NCI-H1092 (cell line): ENCODE results near the gene PLET1.
A peak's percentile ranks its signal among the peaks of the same experiment; 100 is the strongest.

Source experiments
- DNase-seq: peaks from one replicate; lab custom pipeline; 2025; lab: John Stamatoyannopoulos, UW

Gene PLET1

DNA sequence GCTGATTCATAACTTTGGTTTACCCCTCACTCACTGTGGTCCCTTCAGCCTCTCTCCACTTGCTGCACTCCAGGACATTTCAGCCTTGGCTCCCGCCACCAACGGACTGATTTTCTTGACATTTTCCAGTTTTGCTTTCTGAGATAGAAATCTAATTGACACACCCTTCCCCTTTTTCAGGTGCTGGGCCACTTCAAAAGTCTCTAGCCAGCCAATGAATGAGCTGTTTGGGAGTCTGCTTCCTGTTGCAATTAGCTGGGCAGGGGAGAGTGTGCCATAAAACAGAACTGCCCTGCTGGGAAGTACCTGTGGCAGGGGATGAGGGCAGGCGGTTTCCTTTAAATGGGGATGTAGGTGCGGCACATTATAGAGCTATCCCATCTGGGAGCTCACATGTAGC lies 21.1 kb upstream of the PLET1 start:
- DNase-seq, result no peak

- DNase-seq, result peak; percentile 82
These were observed 19.8 kb upstream of the PLET1 start for GRCh38 chr11:112280268-112281126.

DNA sequence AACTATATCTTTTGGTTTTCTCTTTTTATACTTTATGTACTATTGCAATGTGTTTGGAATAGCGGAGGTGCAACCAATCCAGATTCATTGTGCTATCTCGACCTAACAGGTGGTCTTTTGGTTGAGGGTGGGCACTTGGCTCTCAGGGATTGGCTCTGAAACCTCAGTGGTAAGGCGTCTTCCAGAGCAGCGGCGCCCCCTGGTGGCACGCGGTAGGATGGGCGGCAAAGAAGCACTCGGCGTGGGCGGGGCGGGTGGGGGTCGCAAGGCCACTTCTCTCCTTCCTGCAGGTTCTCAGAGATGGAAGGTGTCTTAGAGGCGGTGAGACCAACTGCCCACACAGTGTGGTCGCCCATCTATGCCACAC lies 19.2 kb upstream of the PLET1 start:
- DNase-seq, result peak; percentile 68

DNA sequence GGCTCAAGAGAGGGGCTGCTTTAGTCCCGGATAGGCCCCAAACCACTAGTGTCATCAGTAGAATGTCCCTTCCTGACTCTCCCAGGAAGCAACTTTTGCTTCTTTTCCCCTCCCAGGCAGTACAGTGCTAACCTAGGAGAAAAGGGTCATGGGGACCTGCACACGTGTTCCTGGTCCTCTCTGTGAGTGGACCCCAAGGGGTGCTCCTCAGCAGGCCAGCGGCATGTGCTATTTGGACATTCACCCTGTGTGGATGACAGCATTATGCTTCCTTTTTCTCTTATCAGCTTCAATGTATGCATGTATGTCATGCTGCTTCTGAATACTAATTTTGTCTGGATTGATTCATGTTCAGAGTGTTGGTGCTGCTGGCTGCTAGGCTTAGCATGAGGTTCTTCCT lies 18.1 kb upstream of the PLET1 start:
- no peak for DNase-seq

- DNase-seq, result no peak
These were observed 17.3 kb upstream of the PLET1 start for GRCh38 chr11:112277941-112278340.

- DNase-seq, result no peak
These were observed 16.4 kb upstream of the PLET1 start for GRCh38 chr11:112277029-112277428.

DNA sequence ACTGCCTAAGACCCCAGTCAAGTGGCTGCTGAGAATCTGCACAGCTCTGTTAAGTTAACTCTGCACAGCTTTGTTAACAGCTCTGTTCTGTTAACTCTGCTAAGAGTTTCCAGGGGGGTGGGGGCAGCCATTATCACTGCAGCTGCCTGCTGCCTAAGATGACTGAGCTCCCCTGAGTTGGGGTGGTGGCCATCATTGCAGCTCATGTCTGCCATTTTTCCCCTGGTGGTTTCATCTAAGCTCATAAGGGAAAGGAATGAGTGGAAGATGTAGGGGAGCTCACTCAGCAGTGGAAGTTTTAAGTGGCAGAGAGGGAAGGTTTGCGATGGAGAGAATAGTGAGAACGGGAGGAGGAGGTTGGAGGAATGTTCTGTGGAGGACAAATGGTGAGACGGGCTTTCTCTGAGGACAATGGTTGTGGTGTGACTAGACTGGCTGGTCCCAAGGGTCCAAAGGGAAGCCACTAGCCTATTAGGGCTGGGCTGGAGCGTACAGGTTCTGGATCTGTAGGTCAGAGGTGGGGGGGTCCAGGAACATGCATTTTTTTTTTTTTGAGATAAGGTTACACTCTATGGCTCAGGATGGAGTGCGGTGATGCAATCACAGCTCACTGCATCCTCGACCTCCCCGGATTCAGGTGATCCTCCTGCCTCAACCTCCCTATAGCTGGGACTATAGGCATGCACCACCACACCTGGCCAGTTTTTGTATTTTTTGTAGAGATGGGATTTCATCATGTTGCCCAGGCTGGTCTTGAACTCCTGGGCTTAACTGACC lies 13.5 kb upstream of the PLET1 start:
- no peak for DNase-seq

DNA sequence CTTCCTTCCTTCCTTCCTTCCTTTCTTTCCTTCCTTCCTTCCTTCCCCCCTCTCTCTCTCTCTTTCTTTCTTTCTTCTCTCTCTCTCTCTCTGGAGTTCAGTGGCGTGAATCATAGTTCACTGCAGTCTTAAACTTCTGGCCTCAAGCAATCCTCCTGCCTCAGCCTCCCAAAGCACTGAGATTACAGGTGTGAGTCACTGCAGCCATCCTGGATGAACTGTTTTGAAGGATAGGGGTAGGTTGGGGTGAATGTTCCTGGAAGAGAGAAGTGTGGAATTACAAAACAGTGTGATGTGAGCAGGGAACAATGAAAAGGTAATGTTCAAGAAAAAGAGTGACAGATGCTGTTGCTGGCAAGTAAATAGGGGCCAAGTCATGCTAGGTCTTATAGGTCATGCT lies 12.4 kb upstream of the PLET1 start:
- DNase-seq, result no peak

DNA sequence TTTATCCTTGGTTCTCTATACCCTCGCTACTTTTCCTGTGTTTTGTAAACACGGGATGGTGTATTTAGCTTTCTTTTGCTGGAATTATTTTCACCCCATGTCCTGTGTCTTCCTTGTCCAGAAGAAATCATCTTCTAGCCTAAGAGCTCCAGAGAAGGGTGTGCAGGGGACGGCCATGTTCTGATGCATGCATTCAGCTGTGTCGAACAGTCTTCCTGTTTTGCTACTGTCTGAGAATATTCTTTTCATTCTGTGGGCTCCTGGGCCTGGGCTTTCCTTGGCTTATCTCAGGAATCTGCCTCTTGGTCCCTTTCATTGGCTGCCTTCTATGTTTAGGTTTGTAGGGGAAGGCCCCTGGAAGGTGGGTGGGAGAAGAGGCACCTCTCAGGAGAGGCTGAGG lies 10.6 kb upstream of the PLET1 start:
- no peak for DNase-seq

DNA sequence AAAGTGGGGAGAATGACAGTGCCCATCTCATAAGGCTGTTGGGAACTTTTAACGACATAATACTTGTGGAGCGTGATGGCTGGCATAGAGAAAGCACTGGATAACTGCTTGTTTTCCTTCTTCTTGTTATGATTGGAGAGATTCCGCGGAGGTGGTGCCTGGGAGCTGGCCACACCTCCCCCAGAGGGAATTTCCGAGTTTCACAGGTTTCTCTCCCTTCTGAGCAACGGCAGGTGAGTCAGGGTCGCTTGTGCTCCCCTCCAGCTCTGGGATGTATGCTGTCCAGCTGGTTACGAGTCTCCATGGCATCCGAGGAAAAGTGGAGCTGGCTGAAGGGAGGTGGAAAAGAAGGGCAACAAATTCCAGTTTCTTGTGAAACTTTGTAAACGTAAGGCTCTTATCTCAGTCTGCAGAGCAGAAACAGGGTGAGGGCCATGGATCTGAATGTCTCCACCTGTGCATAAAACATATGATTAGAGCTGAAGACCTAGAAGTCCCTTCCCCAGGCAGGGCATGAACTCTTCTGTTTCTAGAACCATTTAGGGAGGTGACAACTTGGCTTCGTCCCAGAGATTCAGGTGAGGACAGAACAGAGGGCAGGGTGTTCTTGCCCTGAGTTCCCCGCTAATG lies 10.0 kb upstream of the PLET1 start:
- no peak for DNase-seq

GRCh38 chr11:112269139-112269538 lies 8.5 kb upstream of the PLET1 start:
- no peak for DNase-seq

DNA sequence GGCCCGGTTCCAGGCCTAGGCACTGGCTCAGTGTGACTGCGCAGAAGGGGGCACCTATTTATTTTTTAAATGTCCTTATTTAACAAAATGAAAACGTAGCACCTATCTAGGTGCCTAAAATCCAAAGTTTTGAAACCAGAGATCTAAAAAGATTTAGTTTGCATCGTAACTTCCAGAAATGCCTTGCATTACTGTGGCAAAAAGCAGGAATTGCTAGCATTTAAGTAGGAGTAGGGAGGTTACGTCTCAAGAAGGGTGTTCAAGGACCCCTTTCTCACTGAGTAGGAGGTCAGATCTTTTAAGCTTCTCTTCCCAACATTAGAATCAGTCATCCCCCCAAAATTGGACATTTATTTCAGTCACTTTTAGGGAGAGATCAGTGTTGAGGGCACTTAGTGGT lies 7.7 kb upstream of the PLET1 start:
- DNase-seq, result no peak

GRCh38 chr11:112267188-112267591 lies 6.5 kb upstream of the PLET1 start:
- no peak for DNase-seq

DNA sequence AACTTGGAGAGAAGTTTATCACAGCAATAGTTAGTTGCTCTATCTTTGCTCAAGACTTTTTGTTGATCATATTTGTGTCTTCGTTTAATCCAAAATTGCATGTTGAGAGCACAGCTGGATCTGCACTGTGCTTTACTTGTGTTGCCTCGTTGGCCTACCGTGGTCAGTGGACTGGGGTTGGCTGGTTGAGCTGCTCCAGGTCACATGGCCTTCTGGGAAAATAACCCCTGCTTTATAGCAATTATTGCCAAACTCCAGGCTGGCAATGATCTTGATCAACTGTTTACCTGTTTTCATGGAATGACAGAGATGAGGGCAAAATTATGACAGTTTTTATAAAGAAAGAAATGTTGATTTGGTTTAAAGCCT lies 5.7 kb upstream of the PLET1 start:
- DNase-seq, result no peak

GRCh38 chr11:112265659-112266409 lies 5.2 kb upstream of the PLET1 start:
- DNase-seq, result no peak

DNA sequence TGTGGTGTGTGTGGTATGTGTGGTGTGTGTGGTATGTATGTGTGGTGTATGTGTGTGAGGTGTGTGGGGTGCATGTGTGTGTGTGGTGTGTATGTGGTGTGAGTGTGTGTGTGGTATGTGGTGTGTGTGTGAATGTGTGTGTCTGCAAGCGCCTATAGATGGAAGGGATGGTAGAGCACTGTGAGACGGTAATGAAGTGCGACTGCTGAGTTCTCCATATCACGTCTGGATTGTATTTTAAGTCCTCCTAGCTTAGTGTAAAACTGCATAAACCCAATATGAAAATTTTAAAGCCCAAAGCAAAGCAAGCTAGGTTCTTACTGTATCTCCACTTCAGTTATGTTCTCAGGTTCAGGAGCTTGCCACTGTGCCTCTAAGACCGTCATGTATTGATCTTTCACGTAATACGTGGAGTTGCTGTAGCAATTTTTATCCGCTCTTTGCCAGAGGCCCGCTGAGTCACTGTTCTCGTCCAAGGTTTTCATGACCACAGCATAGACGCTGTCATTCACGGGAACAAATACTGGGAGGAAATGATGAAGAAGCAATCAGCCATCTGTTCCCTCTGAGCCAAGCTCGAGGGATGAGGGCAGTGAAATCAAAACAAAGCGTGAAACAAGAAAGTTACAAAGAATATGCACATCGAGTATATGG lies 5.5 kb downstream of the PLET1 start:
- DNase-seq, result peak; percentile 65

DNA sequence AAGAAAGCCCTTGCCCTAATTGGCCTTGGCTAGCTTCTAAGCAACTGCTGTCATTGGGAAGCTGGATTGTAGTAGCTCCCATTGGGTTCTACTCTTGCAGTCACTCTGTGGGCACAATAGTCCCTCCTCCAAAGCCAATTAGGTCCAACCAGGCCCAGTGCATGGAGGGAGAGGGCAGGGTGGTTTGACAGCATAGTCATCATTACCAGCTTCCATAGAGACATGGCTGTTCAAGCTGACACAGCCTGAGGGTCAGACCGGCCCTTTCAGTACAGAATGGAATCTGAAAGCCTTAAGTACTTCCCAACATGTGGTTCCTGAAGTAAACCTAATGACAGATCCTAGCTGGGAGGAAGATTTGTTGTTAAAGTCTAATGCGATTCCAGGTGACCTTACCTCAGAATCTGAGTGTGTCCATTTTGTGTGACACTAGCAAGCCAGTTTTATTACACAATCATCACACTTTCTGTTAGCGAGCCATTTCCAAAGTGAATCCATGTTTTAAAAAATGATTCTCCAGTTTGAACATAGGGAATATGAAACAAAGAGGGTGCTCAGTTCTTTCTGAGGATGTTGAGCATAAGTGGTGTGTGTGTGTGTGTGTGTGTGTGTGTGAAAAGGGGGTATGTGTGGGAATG lies 6.9 kb downstream of the PLET1 start:
- DNase-seq, result no peak

DNA sequence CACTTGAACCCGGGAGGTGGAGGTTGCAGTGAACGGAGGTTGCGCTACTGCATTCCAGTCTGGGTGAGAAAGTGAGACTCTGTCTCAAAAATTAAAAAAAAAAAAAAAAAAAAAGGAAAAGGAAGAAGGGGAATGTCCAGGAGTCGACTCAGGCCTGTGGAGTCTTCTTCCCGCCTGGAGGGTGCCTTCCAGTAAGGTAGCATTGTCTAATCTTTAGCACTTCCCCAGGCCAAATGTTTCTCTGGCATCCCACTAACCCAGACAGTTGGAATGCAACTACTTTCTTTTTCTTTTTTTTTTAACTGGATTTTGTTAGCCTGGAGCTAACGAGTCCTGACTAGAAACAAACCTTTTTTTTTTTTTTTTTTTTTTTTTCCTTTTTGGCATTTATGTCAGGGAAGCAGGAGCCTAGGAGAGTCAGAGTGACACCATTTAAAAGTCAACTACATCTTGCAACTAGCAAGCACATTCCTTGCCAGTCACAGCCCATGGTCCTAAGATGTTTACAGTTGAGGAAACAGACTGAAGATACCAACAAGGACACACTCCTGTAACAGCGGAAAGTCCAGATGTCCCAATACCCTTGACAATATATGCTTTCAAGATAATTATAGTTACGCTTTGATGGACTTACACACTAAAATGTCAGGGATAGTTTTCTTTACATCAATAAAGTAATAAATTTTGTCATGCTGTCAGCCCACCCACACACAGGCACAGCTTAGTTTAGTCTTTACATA lies 10.6 kb downstream of the PLET1 start:
- no peak for DNase-seq

DNA sequence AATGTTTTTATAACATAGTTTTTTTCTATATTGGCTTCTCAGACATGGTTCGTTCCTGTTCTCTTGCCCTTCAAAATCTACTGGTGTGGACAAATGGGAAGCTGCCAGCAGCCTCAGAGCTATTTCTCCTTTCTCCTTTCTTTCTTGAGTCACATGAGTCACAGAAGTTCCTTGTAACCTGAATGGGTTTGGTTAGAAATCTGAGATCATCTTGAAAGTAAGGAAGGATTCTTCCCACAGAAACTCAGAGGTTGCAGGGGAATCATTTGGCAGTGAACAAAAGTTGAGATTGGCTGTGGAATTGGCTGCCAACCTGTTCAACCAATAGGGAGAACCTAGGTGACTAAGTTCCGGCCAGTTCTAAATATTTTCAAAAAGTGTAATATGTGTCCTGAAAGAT lies 12.5 kb downstream of the PLET1 start:
- no peak for DNase-seq

DNA sequence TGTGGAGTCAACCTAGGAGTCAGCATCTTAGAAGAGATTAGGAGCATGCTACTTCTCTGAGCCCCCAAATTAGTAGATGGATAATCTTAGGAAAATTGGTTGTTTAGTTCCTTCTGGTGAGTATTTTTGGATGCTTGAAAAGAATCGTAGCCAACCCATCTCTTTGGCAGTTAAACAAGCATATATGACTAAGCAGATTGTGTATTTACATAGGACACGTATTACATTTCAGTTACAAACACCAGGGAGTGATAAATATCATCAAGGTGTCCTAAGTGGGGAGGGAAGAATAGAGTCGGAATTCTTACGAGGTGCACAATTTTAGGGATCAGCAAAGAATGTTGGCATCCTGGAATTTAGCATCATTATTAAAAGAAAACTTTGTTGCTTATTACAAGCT lies 13.5 kb downstream of the PLET1 start:
- no peak for DNase-seq

GRCh38 chr11:112241486-112241885 lies 19.2 kb downstream of the PLET1 start:
- no peak for DNase-seq
